Hematopoietic multipotent progenitor cell treated with erythropoietin and hydrocortisone succinate and interleukin-3 and kit ligand, for 17 days (in vitro differentiated cells): ENCODE results near the gene PCED1B.

Source experiments
- DNase-seq: peaks from one replicate; pipeline ENCODE4 v3.0.0-alpha.2; 2015; ENCODE audit warnings: low spot score

The PCED1B gene

GRCh38 chr12:47121146-47121545, 41.7 kb downstream of the PCED1B start:
- no peak for DNase-seq

DNA sequence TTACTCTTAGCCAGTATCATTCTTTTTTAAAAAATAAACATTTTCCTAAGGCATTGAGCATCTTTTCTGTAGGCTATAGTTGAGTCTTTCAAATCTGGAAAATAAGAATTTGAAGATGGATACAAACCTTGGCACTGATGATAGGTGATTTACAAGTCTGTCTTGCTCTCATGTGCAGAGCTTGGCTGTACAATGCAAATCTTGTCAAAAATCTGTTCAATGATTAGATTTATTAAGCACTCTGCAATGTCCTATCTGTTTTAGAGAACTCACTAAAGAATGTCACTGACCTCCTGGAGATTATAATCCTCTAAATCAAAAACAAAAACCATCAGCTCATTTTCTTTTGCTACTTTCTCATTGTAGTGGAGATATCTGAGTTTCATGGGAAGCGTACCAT, 43.2 kb downstream of the PCED1B start:
- DNase-seq, result no peak

DNA sequence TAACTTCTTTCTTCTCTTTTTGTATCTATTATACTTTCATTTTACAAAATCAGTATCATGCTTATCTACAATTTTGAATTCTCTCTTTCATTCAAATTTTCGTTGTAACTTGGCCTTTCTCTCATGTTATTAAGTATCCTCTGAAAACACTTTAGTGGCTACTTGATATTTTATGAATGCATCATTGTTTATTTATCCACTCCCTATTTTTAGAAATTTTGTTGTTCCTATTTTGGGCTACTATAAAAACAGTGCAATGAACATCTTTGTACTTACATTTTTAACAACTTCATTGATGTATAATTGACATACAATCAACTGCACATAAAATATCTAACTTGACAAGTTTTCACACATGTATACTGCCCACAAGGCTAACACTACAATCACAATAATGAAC, 44.3 kb downstream of the PCED1B start:
- DNase-seq, result no peak

- no peak for DNase-seq
Measured at GRCh38 chr12:47124451-47124850, 45.0 kb downstream of the PCED1B start.

DNA sequence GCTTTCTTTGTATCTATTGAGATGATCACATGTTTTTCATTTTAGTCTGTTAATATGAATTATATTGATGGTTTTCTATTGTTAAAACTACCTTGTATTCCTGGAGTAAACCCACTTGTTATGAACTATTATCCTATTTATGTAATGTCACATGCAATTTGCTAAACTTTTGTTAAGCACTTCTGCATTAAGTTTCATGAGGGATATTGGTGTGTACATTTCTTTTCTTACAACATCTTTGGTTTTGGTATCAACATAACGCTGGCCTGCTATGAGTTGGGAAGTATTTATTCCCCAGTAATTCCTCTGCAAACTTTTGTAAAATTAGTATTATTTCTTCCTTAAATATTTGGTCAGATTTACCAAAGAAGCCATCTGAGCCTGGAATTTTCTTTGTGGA, 46.8 kb downstream of the PCED1B start:
- no peak for DNase-seq

DNA sequence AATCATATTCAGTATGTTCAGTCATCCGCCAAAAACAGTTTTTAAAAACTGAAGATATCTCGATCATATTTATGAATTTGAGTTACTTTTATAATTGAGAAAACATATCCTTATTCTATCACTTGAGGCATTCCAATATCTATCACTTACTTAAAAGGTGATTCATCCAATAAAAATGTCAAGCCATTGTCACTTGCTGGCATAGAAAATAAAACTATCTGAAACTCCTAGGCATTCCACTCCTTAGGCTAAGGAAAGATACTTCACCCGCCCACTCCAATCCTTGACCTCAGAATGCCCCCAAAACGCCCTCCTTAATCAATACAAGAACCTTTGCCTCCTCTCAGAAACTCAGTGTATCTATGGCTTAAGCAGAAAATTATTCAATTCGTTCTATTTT, 51.6 kb downstream of the PCED1B start:
- DNase-seq, result no peak

- no peak for DNase-seq
Measured at GRCh38 chr12:47134005-47134404, 54.6 kb downstream of the PCED1B start.

DNA sequence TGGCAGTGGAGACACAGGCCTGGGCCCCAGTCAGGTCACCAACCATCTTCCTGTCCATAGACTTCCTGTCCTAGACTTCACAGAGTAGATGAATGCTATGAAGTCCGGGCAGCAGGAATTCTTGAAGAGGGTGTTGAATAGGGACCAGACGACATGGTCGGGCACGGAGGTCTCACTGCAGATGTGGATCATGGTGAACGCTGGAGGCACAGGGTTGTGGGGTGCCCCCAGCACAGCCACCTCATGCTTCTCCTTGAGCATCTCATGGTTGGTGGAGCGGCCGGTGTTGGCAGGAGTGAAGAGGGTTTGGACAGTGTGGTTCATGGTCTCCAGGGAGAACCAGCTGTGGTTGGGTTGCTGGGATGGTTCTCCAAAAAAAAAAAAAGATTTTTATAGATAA, 56.2 kb downstream of the PCED1B start:
- no peak for DNase-seq

DNA sequence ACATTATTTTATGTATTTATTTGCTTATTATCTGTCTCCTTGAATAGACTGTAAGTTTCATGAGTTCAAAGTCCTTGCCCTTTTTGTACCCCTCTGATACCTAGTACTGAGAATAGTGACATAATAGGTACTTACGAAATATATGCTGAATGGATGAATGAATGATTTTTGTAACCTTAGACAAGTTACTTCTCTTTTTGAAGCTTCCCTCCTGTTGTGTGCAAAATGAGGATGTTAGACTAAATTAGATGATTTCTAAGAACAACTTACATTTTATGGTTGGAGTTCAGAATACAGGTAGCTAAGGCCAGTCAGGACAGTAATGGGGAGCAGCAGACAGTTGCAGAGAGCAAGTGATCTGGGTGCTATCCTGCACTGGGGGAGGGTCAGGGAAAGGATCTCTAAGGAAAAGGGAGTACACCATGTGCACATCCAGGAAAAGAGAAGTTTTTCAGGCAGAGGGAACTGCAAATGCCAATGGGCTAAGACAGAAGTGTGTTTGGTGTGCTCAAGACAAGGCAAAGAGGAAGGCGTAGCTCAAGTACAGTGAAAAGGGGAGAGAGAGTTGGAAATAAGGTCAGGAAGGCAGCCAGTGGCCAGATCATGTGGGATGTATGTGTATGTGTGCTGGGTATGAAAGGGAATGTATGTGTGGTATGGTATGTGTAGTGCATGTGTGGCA, 59.7 kb downstream of the PCED1B start:
- no peak for DNase-seq

GRCh38 chr12:47141459-47141858, 62.0 kb downstream of the PCED1B start:
- DNase-seq, result no peak

- DNase-seq, result no peak
Measured at GRCh38 chr12:47144769-47145168, 65.3 kb downstream of the PCED1B start.

- DNase-seq, result no peak
Measured at GRCh38 chr12:47145188-47145587, 65.8 kb downstream of the PCED1B start.

GRCh38 chr12:47147739-47148138, 68.3 kb downstream of the PCED1B start:
- DNase-seq, result no peak

DNA sequence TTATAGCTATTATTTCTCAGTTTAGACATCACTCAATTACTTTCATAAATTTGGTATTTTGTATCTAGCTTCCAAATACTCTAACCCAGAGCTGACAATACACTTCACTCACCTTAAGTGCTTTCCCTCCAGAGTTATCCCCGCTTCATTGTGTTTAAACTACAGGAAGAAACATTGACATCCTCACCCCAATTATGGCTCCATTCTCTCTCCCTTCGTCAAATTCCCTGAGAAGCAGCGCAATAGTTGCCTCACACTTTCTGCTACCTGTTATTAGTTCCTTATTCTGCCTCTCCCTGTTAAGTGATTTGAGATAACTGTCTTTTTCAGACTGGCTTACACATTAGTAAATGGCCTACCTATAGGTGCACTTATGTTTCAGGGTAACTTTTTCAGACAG, 69.7 kb downstream of the PCED1B start:
- DNase-seq, result no peak

DNA sequence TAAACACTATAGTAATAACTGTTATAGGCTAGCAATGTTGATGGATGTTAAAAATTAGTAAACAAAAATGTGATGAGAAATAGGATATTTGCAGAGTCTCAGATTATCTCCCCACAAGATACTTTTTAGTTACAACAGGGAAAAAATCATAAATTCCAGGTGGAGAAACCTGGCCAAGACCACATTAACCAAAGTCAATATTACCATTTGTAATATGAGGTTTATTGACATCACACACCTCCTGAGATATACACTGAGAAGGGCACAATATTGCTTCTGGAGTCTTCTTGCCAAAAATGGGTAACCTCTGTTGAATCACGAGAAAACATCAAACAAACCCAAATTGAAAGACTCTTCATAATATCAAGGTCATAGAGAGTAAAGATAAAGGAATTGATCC, 72.7 kb downstream of the PCED1B start:
- DNase-seq, result no peak

GRCh38 chr12:47155457-47156166, 76.2 kb downstream of the PCED1B start:
- DNase-seq, result no peak

- DNase-seq, result peak; percentile 9
Measured at GRCh38 chr12:47156167-47156736, 76.8 kb downstream of the PCED1B start.

DNA sequence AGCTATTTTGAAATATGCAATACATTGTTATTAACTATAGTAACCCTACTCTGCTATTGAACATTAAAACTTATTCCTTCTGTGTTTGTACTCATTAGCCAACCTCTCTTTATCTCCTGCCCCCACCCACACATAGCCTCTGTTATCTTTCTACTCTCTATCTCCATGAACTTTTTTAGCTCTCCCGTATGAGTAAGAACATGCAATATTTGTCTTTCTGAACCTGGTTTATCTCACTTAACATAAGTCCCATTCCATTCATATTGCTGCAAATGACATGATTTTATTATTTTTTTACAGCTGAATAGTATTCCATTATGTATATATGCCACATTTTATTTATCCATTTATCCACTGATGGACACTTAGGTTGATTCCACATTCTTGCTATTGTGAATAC, 79.4 kb downstream of the PCED1B start:
- no peak for DNase-seq

- no peak for DNase-seq
Measured at GRCh38 chr12:47159348-47159747, 79.9 kb downstream of the PCED1B start.

GRCh38 chr12:47160316-47161244, 81.2 kb downstream of the PCED1B start:
- no peak for DNase-seq

- DNase-seq, result no peak
Measured at GRCh38 chr12:47164116-47164515, 84.7 kb downstream of the PCED1B start.

GRCh38 chr12:47164724-47165439, 85.5 kb downstream of the PCED1B start:
- DNase-seq, result no peak
